Aorta (tissue), 5 donors: ENCODE measurements around the gene FNDC3B. TPM values are rescaled to one million over a fixed set of nuclear protein-coding genes. Genes with fewer than 3 reads are reported as not detected.

Experiments used
- ATAC-seq: fragments of 200-7000 bp; cut with Tn5 transposase; one replicate; pipeline ENCODE4 v1.9.1; 2022; ENCODE audit warnings: moderate library complexity; ENCODE audit not compliant: low FRiP score
- DNase-seq, 2 donors: peaks; one replicate each; pipeline ENCODE4 v3.0.0-alpha.2; 2020
- H3K27ac ChIP-seq, 2 donors: one replicate each; pipeline ENCODE4 v1.5.1; 2013; ENCODE audit warnings: low read length in 2 of 2, mild to moderate bottlenecking in 2 of 2, moderate library complexity in 2 of 2, control low read depth in 1 of 2, inconsistent platforms in 1 of 2, low read depth in 1 of 2
- H3K27me3 ChIP-seq, 2 donors: one replicate each; pipeline ENCODE4 v1.6.1; 2013; ENCODE audit warnings: control low read depth in 1 of 2, low read length in 1 of 2, mild to moderate bottlenecking in 1 of 2, moderate library complexity in 1 of 2; ENCODE audit not compliant: insufficient read depth in 2 of 2, control insufficient read depth in 1 of 2
- H3K36me3 ChIP-seq, 2 donors: one replicate each; pipeline ENCODE4 v1.6.1; 2013; ENCODE audit warnings: control low read depth in 1 of 2, low read length in 1 of 2, mild to moderate bottlenecking in 1 of 2; ENCODE audit not compliant: insufficient read depth in 2 of 2, control insufficient read depth in 1 of 2
- H3K4me1 ChIP-seq, 2 donors: one replicate each; pipeline ENCODE4 v1.6.1; 2013; ENCODE audit warnings: low read length in 2 of 2, control low read depth in 1 of 2, mild to moderate bottlenecking in 1 of 2, moderate library complexity in 1 of 2; ENCODE audit not compliant: insufficient read depth in 2 of 2, control insufficient read depth in 1 of 2
- H3K4me3 ChIP-seq, 2 donors: one replicate each; pipeline ENCODE4 v1.5.1; 2013; ENCODE audit warnings: low read length in 2 of 2, control low read depth in 1 of 2, mild to moderate bottlenecking in 1 of 2
- H3K9me3 ChIP-seq: one replicate; pipeline ENCODE4 v1.6.1; 2013; ENCODE audit warnings: mild to moderate bottlenecking, low read length; ENCODE audit not compliant: control insufficient read depth
- WGBS, 2 donors: extraction: QIAGEN DNeasy Blood & Tissue Kit; methylation state at CpG; one replicate each; pipeline ENCODE4 v1.1.7; 2013; 5-methylcytosine and 5-hydroxymethylcytosine counted together
- intact Hi-C, 2 donors: fragments of 100-400 bp; cut with DNase I; formaldehyde crosslinking; loops; one replicate each; pipeline versions ENCODE4 v1.14.2 to v1.15.0; 2022
- polyA plus RNA-seq, 2 donors: library from polyadenylated mRNA; stranded (reverse); fragments of 200-250 nt; gene quantifications; one replicate each; pipeline ENCODE4 v1.2.3, GENCODE V29; 2013
- total RNA-seq, 2 donors: library from RNA; stranded (reverse); fragmentation: NEBNext Ultra II Directional; extraction: Animal tissue kit (Norgen Biotek cat#: 25700); gene quantifications; one replicate each; pipeline ENCODE4 v1.2.1, GENCODE V29; 2021
- donor health status: healthy with polysubstance abuse.
- donor health status: Bipolar disorder and iron deficiency.
- donor health status: DM: no; HTN: no; CAD: no.
- donor health status: DM: no; HTN: no; CAD: no.
- donor health status: DM: yes; HTN: yes; CAD: no.

Gene FNDC3B
- total and polyA plus RNA-seq, 4 donors = 12.5 to 239 (median 120) TPM

GRCh38 chr3:172164620-172165362 lies 125.4 kb downstream of the FNDC3B start:
- Histone ChIP-seq H3K4me1 (peaks cover 3 to 9% of the 10 kb centered on the region in 2 donors), H3K27me3 (no peaks in the 10 kb centered on the region), H3K4me3 (no peak overlapping the region), H3K9me3 (no peaks in the 10 kb centered on the region), H3K36me3 (no peaks in the 10 kb centered on the region), H3K27ac (no peak overlapping the region)
- intact Hi-C loops = no loop called here
- DNase-seq = no peak
- WGBS, 2 donors = 88 to 89% methylated on average over 6 of the region's 6 CpGs
- ATAC-seq = no peak

- WGBS, 2 donors = 90 to 93% methylated on average over 6 of the region's 6 CpGs
- H3K27me3 ChIP-seq = no peaks in the 10 kb centered on the region
- peaks cover 3 to 8% of the 10 kb centered on the region in 2 donors for H3K4me1 ChIP-seq
- no peak overlapping the region for H3K27ac ChIP-seq
- no peaks in the 10 kb centered on the region for H3K36me3 ChIP-seq
- DNase-seq (no peak), ATAC-seq (no peak)
- intact Hi-C loops = no loop called here
- no peak overlapping the region for H3K4me3 ChIP-seq
- no peaks in the 10 kb centered on the region for H3K9me3 ChIP-seq
Observed at GRCh38 chr3:172166261-172166660, 126.9 kb downstream of the FNDC3B start.

GRCh38 chr3:172166890-172167289 lies 127.5 kb downstream of the FNDC3B start:
- DNase-seq (no peak), ATAC-seq (no peak)

GRCh38 chr3:172167892-172168648 lies 128.7 kb downstream of the FNDC3B start:
- no peaks in the 10 kb centered on the region for H3K36me3 ChIP-seq
- ATAC-seq (no peak), DNase-seq (no peak)
- no peak overlapping the region for H3K27ac ChIP-seq
- intact Hi-C loops = no loop called here
- 63 to 71% methylated on average over 3 of the region's 3 CpGs for WGBS, 2 donors
- H3K9me3 ChIP-seq = no peaks in the 10 kb centered on the region
- no peaks in the 10 kb centered on the region for H3K27me3 ChIP-seq
- H3K4me3 ChIP-seq = no peak overlapping the region
- peaks cover 3 to 6% of the 10 kb centered on the region in 2 donors for H3K4me1 ChIP-seq

More at GRCh38 chr3:172166890-172167289, 127.5 kb downstream of the FNDC3B start:
- no peak overlapping the region for H3K27ac ChIP-seq
- peaks cover 3 to 4% of the 10 kb centered on the region in 2 donors for H3K4me1 ChIP-seq
- WGBS, 2 donors = 89 to 90% methylated on average over 9 of the region's 9 CpGs
- H3K27me3 ChIP-seq = no peaks in the 10 kb centered on the region
- intact Hi-C loops = no loop called here
- no peaks in the 10 kb centered on the region for H3K36me3 ChIP-seq
- no peak overlapping the region for H3K4me3 ChIP-seq
- H3K9me3 ChIP-seq = no peaks in the 10 kb centered on the region

GRCh38 chr3:172170073-172170709 lies 130.8 kb downstream of the FNDC3B start:
- 74 to 75% methylated on average over 5 of the region's 5 CpGs for WGBS, 2 donors
- ATAC-seq = no peak
- peaks cover 6 to 16% of the 10 kb centered on the region in 2 donors for H3K4me1 ChIP-seq
- no peaks in the 10 kb centered on the region for H3K36me3 ChIP-seq
- H3K4me3 ChIP-seq = no peak overlapping the region
- no peaks in the 10 kb centered on the region for H3K27me3 ChIP-seq
- H3K27ac ChIP-seq = no peak overlapping the region
- intact Hi-C loops = no loop called here
- H3K9me3 ChIP-seq = no peaks in the 10 kb centered on the region
- DNase-seq = no peak

- intact Hi-C loops = no loop called here
Observed at GRCh38 chr3:172170841-172171240, 131.5 kb downstream of the FNDC3B start.

GRCh38 chr3:172171396-172172075 lies 132.2 kb downstream of the FNDC3B start:
- ATAC-seq = no peak
- H3K4me1 ChIP-seq = peaks cover 6 to 19% of the 10 kb centered on the region in 2 donors
- no peak overlapping the region for H3K27ac ChIP-seq
- no peak for DNase-seq
- intact Hi-C loops = no loop called here
- H3K36me3 ChIP-seq = no peaks in the 10 kb centered on the region
- 41 to 56% methylated on average over 2 of the region's 2 CpGs for WGBS, 2 donors
- no peak overlapping the region for H3K4me3 ChIP-seq
- H3K27me3 ChIP-seq = no peaks in the 10 kb centered on the region
- no peaks in the 10 kb centered on the region for H3K9me3 ChIP-seq

More at GRCh38 chr3:172170841-172171240, 131.5 kb downstream of the FNDC3B start:
- DNase-seq = no peak
- Histone ChIP-seq H3K4me3 (no peak overlapping the region), H3K4me1 (peaks cover 6 to 17% of the 10 kb centered on the region in 2 donors), H3K9me3 (no peaks in the 10 kb centered on the region), H3K27me3 (no peaks in the 10 kb centered on the region), H3K36me3 (no peaks in the 10 kb centered on the region), H3K27ac (no peak overlapping the region)
- ATAC-seq = no peak
